Activated naive CD4-positive, alpha-beta T cell (primary cell): Measurements from ENCODE around the gene SDCCAG8.

Experiments used
- DNase-seq, 4 experiments: peaks; one replicate each; lab custom pipeline; 2025; lab: John Stamatoyannopoulos, UW

Gene SDCCAG8

DNA sequence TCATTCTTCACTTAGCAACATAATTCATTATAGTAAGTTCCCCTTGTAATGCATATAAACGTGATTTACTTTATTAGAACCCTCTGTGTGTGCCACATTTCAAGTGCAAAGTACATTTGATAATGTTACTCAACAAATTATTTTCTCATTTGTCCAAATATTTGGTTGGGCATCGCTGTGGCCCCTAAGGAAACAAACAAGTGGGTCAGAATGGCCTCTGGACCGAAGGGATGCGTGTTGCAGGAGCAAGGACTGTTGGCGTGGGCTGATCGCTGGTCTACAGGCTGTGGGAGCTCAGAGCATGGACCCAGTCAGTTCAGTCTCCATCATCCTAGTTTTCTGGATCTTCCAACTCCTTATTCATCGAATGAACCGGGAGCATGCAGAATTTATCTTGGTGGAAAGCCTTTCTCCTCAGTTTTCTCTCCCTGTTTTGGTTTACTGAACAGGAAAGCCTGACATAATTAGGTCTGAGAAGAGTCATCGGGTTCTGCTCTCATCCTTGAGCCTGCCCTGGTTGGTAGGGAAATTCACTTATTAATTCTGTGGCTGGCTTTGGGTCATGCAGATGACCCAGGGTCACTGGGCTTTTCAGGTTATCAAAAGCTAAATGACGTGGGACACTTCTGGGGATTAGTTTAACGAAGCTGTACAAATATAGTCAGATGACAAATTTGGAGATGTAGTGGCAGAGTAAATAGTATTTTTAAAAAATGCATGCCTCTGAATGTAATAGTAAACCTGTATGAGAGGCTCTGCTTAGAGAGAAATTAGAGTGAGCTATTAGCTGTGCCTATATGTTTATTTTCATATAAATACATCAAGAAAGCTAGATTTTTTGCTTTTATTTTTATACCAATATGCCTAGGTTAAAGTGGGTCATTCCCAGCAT lies 200.2 kb downstream of the SDCCAG8 start:
- DNase-seq, result no peak

DNA sequence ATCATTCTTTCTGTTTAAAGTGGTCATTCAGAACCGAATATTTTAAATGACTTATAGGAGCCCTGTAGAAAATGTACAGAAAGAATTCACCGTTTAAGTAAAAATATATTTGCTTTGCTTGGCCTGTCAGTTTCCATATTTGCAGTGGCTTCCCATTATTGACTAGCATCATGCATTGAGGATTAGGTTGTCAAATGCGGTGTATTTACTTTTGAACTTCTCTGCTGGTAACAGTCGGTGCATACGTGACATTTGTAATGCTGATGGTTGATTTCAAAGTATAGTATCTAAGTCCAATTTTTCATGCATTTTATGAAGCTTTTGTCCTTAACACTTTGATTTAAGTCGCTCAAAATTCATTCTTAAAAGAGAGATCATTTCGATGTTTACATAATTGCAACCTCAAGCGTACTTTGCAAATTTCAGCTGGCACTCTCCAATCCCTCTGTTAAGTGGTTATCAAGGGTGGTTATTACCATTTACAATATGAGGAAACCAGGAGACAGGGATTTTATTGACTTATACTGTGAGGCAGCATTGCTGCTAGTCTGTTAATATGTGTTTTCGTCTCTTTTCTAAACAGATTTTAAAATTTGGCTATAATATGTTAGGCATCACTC lies 201.6 kb downstream of the SDCCAG8 start:
- no peak for DNase-seq

DNA sequence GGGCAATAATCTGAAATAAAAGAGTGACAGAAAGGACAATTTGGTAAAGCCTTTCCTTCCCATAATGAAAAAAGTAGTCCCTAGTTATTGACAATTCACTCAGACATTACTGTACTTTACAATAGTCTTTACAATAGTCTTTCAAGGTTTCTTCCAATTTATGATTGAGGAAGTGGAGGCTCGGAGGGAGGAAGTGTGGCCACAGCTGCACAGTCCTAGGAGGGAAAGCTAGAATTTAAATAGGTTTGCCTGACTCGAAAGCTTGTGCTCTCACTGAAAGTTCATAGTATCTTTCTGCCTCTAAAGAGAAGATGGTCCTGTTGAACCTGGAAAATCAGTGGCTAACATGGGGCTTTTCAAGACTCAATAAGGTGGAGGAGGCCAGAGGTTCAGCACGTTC lies 203.2 kb downstream of the SDCCAG8 start:
- DNase-seq, result no peak

DNA sequence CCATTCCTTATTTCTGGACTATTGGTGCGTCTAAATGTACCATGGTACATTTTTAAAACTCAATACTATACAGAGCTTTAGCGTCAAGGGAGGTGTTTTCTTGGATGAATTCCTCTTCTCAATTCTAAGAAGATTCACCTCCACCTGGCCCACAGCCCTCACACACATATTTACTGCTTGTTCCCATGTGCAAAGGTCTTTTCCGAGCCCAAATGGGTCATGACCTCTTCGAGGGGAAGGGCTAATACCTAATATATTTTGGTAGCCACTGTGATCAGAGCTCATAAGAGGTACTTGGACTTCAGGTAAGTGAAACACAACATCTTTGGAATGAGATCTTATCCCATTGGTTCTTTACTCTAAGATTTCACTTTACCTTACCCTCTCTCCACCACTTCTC lies 205.9 kb downstream of the SDCCAG8 start:
- DNase-seq, result no peak

DNA sequence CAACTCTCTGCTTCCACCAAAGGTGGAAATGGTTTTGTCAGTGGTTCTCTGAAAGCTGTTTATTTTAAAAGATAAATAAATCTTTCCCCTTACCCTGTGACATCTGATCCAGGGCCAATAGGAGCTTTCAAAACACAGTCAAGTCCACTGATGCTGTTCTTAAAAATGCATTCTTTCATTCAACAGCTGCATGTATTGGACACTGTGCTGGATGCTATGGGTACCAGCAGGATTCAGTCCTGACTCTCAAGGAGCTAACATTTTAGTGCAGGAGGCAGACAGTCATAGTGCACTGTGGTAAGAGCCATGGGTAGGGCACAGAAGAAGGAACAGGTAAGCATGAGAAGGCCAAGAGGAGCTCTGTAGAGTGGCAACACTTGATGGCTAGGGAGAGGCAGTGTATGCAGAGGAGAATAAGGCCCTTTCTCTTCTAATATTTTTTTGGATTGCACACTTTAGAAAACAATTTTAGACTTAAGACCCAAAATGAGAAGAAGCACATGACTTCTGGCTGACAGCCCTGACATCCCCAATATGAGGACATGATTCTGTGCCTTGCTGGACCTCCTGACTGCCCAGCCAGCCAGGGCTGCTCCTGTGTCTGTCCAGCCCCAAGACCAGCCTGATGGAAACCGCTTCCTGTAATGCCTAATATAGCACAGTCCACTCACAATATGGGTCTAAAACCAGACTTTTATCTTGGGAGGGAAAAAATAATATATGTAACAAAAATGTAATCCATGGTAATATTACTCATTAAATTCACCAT lies 207.3 kb downstream of the SDCCAG8 start:
- no peak for DNase-seq

DNA sequence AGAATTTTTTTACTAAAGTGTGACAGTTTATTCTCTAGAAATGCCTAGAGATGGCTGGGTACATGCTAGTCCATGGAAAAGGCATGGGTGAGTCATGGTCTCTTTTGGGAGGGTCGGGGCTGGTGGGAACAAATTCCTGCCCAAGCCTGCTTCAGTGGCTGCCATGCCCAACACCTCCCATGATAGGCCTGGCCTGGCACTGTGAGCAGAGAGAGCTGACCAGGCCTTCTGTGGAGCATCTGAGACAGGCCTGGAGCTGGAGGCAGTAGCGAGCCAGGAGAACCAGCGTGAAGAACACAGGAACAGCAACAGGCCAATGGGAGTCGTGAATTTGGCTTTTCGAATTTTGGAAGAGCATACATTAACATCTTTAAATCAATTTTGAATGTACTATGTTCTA lies 209.2 kb downstream of the SDCCAG8 start:
- no peak for DNase-seq

DNA sequence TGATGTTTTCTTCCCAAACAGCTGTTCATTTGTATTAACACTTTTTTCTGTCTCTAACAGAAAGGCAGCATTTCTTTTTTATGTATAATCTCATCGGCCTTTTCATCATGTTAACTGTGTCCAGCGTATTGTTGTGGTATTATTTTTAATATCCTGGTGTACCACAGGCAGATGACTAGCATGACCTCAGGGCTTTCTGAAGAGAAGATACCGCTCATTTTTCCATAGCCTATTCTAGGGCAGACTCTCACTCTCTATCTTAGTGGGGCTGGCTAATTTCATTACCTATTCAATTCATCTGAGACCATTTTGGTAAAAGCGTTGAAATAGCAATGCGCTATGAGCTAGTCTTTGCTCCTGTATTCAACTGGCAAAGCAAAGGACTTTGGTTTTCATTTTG lies 209.9 kb downstream of the SDCCAG8 start:
- no peak for DNase-seq

DNA sequence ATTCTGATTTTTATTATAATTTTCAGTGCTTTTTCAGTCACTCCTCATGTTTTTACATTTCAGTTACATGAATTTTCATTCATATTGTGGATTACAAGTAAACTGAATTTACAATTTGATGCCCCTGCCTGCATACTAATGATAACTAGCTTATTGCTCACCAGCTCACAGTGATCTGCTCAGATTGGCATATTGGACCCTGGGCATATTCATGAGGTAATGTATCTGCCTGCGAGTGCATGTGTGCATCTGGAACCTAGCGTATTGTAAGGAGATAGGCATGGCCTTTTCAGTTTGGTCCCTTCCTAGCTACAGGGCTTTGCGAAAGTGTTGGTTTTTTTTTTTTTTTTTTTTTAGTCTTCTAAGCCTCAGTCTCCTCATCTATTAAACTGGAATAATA lies 213.7 kb downstream of the SDCCAG8 start:
- DNase-seq, result no peak

DNA sequence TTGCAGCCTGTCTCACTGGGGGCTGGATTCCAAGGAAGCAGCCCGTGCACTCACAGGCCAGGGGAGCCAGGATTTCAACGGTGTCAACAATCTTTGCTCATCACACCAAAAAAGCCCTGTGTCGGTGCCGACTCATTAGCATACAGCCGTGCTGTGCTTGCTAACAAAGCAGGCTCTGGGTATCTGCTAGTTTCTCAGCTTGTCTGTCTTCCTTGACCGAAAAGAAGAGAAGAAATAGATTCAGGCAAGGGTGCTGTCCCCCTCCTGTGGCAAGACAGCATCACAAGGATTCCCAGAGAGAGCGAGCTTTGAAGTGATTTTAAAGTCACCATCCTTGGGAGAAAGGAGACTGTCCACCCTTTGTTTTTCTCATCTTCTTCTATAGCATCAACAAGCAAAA lies 214.7 kb downstream of the SDCCAG8 start:
- no peak for DNase-seq

DNA sequence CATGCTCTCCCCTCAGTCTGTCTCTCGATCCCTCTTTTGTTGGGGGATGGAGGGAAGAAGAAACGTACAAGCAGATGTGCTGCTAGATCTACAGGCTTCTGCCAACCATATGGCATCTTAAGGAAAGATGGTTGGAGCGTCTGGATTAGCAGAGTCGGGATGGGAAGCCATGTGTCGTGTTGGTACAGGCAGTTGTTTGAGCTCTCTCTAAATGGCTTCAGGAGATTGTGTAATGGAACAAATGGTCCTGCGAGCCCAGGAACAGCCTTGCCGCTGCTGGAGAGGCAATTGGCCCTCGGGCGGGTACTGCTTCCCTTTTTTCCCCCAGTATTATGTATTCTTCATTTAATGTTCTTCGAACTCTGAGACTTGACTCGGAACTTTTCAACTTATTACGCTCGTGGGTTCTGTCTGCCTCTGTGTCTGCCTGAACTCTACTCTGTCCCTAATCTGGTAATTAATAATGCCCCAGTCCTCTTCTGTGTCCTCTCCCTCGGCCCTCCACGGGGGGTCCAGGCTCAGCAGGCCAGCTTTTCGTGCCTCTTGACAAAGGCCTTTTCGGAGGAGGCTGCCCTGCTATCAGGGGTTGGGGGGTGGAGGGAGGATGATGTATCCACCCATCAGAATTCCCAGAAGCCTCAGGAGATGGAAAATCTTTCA lies 215.3 kb downstream of the SDCCAG8 start:
- DNase-seq, result no peak

DNA sequence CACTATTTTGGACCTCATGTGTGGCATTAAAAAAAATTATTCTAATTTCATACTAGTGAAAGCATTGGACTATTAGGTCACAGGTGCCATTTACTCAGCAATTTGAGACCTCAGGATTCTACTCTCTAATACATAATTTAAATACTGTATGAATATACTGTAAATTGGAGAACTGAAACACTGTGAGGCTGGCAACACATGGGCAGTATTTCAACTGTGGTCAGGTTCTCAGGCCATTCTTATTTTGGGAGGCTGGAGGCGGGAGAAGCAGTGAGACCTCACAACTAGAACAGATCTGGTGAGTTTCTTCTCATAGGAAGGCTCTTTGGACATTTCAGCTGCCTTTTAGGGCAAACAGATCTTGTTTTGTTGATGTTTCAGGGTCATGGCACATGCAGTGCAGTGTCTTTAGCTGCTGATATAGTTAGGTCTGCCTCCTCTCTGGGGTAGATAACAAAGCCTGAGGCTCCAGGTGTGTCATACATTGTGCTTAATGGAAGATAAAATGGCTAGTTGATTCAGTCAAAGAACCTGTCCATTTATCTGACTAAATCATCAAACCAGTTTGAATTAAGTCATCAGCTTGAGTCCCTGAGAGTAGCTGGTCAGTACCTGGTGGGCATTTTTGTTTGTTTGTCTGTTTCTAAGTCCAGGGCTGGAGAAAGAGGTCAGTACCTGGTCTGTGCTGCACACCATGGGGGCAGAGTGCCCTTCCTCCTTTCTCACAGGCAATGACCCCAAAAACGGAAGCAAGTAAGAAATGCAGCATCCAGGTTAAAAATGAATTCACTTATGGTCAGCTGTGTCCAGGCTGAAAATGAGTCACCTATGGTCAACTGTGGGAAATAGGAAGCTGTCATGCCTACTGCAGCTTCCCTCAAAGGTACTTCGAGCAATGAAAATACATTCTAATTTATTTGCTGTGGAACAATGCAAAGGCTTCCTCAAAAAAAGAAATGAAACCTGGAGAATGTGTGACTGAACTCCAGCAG lies 216.2 kb downstream of the SDCCAG8 start:
- DNase-seq, result no peak

DNA sequence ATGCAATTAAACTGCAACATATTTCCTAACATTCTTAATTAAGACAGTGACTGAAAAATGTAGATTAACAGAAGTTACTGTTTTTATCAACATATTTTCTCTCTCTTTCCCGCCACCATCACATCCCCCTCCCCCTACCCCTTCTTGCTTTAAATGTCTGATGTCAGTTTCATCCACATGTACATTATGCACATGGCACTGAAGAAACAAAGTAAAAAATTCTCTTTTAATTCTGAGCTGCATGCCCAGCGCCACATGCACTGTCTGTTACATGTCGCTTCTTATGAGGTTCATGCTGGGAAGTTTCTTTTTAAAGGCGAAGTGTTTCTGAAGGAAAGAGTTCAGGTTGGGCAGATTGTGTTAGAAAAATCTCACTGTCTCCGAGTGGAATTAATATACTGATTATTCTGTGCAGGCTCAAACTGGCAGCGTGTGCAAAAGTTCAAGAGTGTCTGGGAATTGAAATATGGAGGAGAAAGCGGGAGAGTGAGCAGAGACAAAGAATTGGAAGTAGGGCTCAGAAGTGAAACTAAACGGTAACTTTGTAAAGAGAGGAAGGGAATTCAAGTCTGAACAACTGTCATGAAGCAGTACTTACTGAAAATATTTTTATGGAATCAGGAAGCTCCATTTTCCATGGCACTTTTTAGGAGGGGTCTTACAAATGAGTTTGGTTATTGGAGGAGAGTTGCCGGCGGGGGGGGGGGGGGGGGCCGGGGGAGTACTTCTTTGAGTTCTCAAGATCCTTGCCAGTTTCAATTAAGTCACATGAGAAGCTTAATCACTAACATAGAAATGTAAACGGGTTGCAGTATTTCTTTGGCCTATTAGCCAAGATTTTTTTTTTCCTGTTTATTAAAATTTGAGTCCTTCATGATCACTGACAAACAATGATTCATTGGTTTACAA lies 217.6 kb downstream of the SDCCAG8 start:
- no peak for DNase-seq

DNA sequence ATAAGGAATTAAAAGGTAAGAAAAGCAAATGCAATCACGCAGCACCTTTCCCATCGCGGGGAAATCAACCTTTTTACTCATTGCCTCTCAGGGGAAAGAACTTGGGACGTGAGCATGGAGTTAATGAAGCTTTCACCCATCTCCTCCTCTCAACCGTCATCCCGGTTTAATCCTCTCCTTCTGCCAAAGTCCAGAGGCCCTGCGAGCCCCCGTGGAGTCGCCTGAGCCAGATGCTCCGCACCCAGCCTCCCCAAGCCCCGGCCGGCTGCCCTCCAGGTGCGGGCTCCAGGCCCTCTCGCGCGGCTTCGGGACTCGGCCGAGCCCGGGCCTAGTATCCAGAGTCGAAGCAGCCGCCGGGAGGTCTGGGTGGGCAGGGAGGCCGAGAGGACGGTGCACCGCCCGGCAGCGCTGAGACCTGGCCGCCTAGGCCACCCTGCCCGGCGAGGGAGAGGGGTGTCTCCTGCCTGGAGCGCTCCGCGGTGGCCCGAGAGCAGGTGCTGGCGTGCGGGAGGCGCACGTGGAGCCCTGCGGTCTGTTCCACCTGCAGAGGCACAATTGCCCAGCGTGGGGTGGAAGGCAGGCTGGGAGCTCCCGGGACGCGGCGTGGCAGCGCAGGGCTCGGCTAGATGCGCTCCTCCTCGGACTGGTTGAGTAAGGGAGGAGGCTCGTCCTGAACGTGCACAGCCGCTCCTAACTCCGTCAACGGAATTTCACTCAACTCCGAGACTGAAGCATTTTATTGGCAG lies 218.5 kb downstream of the SDCCAG8 start:
- DNase-seq, result no peak

DNA sequence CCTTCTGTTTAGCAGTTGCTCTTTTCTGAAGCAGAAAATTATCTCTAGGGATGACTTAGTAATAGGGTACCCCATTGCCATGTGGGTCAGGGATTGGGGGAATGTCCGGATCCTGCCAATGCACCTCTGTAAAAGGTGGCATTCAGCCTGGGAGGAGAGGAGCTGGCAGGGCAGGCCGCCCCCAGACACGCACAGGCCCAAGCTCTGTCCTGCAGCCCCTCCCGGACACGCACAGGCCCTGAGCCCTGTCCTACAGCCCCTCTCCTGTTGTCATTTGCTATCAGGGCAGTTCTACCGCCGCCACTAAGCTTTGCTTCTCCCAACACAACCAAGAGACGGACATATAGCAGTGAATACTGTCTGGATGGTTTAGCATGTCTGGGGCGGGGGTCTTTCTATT lies 219.1 kb downstream of the SDCCAG8 start:
- DNase-seq, result no peak

DNA sequence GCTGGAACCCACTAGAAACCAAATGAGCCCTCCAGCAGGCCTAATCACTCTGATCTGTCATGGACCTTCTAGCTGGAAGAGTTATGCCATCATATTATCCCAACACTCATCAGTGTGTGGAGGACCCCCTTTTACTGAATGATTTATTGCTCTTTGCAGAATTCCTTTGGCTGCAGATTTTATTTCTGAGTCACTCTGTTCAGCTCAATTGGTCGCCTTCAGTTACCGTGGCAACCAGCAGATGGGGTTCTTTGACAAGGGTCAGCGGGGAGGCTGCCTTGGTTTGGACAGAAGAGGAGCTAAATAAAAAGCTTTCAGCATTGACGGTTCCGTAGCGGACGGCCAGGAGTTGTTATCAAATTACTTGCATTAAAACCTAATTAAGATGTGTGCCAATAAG lies 220.1 kb downstream of the SDCCAG8 start:
- DNase-seq, result no peak

DNA sequence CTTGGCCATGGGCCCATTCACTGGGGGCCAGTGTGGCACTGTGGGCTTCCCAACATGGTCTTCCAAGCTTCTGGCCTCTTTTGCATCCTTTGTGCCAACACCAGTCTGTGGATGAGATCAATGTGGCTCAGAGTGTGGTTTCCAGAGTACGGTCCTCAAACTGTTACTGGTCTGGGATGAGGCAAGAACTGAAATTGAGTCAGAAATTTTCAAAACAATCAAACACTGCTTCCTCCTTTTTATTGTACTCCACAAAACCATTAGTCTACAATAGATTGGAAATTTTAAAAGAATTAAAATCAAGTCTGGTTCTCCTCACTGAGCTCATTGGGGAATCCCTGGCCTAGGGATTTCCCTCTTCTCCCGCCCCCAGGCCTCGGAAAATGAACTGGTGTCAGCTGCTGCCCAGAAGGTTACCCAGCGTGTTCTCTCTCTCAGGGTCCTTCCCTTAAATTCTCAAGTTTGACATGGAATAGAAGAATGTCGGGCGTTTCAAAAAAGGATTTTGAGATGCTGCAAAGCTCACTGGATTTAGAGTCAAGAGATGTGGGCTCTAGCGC lies 222.0 kb downstream of the SDCCAG8 start:
- DNase-seq, result no peak

DNA sequence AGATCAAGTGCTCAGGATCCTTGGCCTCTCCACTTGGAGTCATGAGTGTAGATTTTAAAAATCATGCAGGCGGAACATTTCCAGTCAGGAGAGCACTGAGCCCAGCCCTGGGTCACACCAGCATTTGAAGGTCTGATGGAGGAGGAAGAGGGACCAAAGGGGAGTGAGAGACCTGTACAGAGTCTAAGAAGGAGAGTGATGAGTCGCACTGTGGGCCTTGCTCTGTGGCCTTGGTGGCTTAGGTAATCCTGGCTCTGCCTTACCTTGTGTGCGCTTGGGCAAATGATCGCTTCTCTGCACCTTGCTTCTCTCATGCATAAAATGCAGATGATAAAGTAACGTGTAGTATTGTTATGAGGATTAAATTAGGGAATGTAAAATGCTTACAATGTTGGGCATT lies 225.3 kb downstream of the SDCCAG8 start:
- DNase-seq, result no peak

DNA sequence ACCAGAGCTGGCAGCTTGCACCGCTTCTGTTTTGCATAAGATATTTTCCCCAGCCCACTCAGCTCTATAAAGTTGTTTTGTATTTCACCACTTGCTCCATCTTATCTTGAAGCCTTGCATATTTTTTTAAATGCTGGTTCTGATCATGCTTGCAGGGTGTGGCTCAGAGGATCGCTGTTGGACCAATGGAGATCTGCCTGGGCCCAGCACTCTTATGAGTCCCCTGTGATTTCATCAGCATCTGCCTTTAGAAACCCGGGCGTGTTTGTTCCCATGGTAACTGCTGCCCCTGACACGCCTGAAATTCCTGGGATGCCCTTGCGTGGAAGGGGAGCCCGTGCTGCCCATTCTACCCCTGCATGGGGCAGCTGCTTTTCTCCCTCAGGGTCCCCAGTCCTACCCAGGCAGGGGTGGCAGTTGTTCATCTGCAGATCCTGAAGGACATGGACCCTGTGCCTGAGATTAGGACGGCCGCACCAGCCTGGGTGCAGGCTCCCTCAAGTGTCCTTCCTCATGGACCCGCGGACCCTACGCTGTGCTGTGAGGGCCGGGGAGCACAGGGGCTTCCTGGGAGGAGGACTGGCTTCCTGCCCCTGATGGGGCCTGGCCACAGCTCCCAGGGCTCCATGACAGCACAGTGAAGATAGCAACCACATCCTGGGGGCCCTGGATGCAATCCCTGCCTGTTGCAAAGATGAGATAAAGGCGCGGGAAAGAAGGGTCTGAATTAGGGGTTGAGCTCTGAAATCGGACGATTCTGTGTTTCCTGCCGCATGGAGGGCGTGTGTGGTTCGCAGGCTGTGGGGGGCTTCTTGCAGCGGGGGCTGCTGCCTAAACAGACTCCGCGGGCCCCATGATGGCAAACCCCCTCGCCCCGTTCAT lies 226.5 kb downstream of the SDCCAG8 start:
- no peak for DNase-seq
